ENCODE results near the gene MORN5.

MORN5 gene

DNA sequence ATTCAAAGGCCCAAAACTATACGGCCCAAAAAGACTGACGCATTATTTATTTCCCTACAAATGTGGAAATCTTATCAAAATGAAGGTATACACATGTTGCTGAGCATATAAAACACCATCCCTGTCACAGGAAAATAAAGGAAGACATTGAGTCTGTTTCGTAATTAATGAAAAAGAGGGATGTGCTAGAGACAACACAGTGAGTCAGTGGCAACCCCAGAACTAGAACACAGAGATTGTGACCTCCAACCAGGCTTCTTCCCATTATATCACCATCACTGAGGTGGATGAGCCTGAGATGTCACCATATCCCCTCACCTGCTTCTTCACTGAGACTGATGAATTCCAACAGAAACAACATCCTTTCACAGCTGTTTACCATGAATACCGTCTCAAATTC, 3.9 kb upstream of the MORN5 start:
- Mint-ChIP-seq H3K4me1 (peaks cover 39% of the 10 kb centered on the region), H3K27ac (no peak overlapping the region), H3K27me3 (peaks cover 4% of the 10 kb centered on the region), H3K4me3 (no peak overlapping the region), H3K9me3 (no peaks in the 10 kb centered on the region)
- ATAC-seq (no peak), DNase-seq (no peak)

DNA sequence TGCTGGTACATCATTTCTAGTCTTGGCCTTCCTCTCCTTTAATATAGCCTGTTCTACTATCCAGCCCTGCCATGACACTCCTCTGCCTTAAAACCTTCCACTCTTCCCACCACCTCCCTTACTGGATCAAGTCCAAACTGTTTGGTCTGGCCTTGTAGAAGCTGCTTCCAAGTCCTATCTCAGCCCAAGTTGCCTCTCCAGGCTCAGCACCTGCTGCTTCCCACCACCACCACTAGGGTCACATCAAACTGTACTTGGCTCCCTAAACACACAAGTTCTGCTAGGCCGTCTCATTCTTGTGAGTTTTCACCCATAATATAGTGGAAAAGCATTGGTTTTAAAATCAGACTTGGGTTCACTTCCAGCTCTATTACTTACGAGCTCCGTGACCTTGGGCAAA, 1.5 kb upstream of the MORN5 start:
- ATAC-seq (peak; percentile 36), DNase-seq (peak; percentile 15 to 32)
- Mint-ChIP-seq H3K4me3 (peak overlapping the region; percentile 34 to 54), H3K27ac (peak overlapping the region in 1 of 2 donors; percentile 23), H3K4me1 (peaks cover 39% of the 10 kb centered on the region), H3K9me3 (peaks cover 5 to 8% of the 10 kb centered on the region in 2 donors), H3K27me3 (peaks cover 18% of the 10 kb centered on the region)

DNA sequence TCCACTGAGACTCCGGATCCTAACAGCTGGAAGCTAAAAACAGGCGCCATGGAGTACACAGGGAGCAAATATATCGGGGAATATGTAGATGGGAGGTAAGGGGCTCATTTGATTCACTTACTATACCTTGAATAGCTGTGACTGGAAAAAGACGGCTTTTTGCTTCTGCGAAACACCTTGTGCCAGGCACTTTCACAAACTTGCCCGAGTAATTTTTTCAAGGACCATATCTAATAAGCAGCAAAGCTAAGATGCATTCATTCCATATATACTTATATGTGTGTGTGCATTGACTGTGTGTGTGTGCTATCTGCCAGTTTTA, 178 bp downstream of the MORN5 start:
- ATAC-seq (peak; percentile 1), DNase-seq (no peak)
- Mint-ChIP-seq H3K9me3 (peaks cover 5 to 8% of the 10 kb centered on the region in 2 donors), H3K4me3 (peak overlapping the region; percentile 92 to 97), H3K4me1 (peaks cover 29% of the 10 kb centered on the region), H3K27me3 (peaks cover 28% of the 10 kb centered on the region), H3K27ac (peak overlapping the region; percentile 95 to 98)

DNA sequence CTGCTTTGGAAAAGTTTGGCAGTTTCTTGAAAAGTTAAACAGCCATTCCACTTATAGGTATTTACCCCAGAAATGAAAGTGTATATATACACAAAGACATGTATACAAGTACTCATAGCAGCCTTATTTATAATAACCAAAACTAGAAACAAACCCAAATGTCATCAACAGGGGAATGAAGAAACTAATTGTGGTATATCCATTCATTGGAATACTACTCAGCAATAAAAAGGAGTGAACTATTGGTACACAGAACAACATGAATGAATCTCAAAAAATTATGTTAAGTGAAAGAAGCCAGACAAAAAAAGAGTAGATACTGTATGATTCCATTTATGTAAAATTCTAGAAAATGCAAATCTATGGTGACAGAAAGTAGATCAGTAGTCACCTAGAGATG, 2.7 kb downstream of the MORN5 start:
- H3K9me3 Mint-ChIP-seq, result peaks cover 5 to 8% of the 10 kb centered on the region in 2 donors
- peaks cover 13% of the 10 kb centered on the region for H3K4me1 Mint-ChIP-seq
- no peak overlapping the region for H3K4me3 Mint-ChIP-seq
- H3K27ac Mint-ChIP-seq, result peak overlapping the region in 1 of 2 donors; percentile 80
- ATAC-seq, result no peak
- H3K27me3 Mint-ChIP-seq, result peaks cover 28% of the 10 kb centered on the region
- no peak for DNase-seq

DNA sequence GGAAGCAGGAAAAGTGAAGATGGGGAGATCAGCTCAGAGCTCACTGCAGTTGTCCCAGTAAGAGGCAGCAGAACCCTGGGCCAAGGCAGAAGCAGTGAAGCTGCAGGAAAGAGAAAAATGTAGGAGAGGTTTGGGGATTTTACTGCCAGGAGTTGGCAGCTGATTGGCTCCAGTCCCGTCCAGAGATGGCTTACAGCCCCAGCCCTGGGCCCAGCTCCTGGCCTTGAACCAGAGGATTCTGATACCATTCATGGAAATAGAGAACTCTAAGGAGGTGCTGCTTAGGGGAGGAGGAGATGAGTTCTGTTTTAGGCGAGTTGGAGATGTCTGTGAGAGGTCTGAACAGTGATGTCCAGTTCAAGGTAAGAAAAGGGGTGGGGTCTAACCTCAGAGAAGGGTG, 4.6 kb downstream of the MORN5 start:
- Mint-ChIP-seq H3K4me1 (peaks cover 4% of the 10 kb centered on the region), H3K27me3 (peaks cover 28% of the 10 kb centered on the region), H3K27ac (peak overlapping the region in 1 of 2 donors; percentile 47), H3K4me3 (no peak overlapping the region), H3K9me3 (peaks cover 5 to 8% of the 10 kb centered on the region in 2 donors)
- DNase-seq, result no peak
- ATAC-seq, result no peak

DNA sequence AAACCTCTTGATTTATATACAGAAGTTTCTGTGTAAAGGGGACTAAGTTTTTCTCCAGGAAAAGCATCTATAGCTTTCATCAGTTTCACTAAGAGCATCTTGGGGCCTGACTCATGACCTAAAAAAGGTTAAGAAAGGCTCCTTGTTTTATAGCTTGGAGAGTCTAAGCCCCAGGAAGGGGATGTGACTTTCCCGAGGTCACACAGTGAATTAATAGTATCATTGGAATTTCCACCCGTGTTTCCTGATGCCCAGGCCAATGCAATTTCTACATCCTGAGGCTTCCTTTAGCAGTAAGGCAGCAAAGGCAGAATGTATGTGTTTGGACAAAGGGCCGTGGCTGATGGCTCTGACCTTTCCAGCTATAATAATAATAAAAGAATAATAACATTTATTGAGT, 8.6 kb downstream of the MORN5 start:
- Mint-ChIP-seq H3K4me1 (no peaks in the 10 kb centered on the region), H3K27ac (no peak overlapping the region), H3K27me3 (peaks cover 33% of the 10 kb centered on the region), H3K4me3 (no peak overlapping the region), H3K9me3 (no peaks in the 10 kb centered on the region)
- ATAC-seq (no peak), DNase-seq (no peak)

DNA sequence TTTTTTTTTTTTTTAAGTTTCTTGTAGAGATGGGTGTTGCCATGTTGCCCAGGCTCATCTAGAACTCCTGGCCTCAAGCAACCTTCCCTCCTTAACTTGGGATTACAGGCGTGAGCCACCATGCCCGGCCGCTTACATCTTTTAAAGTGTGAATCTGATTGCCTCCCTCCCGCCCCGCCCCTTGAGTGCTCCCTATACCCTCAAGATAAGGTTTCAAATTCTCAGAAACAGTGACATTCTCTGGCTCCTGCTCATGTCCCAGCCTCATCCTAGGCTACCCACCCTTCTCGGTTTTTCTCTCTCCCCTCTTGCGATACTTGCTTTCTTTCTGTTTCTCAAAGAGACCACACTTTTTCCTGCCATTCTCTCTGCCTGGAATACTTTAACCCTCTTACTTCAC, 12.4 kb downstream of the MORN5 start:
- peaks cover 47% of the 10 kb centered on the region for H3K27me3 Mint-ChIP-seq
- no peak for DNase-seq
- no peaks in the 10 kb centered on the region for H3K9me3 Mint-ChIP-seq
- H3K4me3 Mint-ChIP-seq, result no peak overlapping the region
- peak overlapping the region in 1 of 2 donors; percentile 6 for H3K27ac Mint-ChIP-seq
- ATAC-seq, result no peak
- no peaks in the 10 kb centered on the region for H3K4me1 Mint-ChIP-seq

DNA sequence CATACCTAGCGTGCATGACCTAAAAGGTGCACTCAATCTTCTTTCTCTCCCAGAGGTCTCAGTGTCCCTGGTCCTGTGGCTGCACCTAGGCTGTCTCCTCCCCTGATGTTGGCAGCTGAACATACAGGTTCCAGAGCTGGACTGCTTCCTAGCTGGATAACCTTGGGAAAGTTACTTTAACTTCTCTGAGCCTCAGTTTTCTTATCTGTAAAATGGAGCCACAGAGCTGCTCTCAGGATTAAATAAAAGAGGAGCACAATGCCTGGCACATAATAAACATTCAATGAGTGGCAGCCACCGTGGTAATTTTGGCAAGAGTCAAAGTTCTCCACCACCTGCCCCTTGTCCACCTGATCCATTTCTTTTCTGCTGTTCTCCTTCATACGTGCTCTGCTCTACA, 14.0 kb downstream of the MORN5 start:
- H3K4me1 Mint-ChIP-seq, result no peaks in the 10 kb centered on the region
- H3K27ac Mint-ChIP-seq, result no peak overlapping the region
- DNase-seq (no peak), ATAC-seq (no peak)
- no peak overlapping the region for H3K4me3 Mint-ChIP-seq
- H3K9me3 Mint-ChIP-seq, result no peaks in the 10 kb centered on the region
- H3K27me3 Mint-ChIP-seq, result peaks cover 48% of the 10 kb centered on the region

DNA sequence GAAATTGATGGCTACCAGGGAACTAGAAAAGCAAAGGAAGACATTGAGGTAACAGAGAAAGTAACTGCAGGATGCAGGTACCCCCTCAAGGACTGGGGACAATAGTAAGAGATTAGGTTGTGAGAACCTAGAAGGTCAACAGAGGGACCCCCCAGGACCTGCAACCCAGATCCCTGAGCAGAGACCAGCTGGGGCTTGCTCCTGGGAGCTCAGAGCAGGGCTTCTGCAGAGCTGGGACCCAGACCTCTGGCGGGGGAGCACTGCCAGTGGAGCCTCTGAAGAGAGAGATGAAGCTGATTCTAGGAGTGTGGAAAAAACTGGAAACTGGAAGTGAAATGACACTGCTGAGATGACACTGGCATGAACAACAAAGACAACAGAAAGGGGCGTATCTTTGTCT, 17.2 kb downstream of the MORN5 start:
- Mint-ChIP-seq H3K4me1 (no peaks in the 10 kb centered on the region), H3K9me3 (no peaks in the 10 kb centered on the region), H3K27ac (peak overlapping the region; percentile 31 to 46), H3K27me3 (peaks cover 46% of the 10 kb centered on the region), H3K4me3 (no peak overlapping the region)
- no peak for ATAC-seq
- no peak for DNase-seq

DNA sequence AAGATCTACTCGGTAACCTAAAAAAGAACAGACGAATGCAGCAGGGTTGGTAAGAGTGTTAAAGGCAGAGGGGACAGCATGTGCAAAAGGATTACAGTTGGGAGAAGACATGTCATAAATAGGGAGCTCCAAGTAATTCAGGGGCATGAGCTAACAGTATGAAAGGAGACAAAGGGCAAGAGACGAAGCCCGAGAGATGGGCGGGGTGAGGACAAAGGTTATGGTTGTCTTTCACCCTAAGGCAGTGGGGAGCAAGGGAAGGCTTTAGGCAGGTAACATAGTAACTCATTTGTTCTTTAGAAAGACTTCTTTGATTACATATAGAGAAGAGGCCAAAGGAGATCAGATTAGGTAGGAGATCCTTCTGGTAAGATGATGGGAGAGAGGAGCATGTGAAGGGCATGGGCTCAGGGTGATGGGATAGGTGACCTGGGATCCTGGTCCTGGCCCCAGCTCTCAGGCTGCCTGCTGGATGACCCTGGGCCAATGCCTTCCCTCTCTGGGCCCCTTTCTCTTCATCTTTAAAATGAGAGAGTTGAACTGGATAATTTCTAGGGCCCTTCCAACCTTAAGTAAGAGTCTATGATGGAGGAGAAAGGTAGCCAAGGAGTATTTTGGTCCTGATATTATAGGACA, 19.5 kb downstream of the MORN5 start:
- ATAC-seq, result no peak

DNA sequence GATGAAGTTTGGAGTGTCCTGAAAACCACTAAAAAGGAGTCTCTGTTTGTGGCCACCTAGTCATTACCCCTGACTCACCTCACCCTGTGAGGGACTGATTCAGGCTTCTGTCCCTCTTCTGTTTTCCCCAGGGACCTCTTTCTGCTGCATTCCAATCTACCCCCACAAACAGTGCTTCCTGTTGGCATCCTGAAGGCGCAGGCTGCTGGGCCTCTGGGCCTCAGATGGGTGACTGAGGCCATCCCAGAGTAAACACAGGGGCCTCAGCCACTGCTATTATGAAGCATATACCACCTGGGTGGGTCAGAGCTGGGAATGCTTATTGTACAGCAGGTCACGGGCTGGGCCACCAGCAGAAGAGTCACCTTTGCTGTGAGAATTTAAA, 20.0 kb downstream of the MORN5 start:
- no peak for DNase-seq
- Mint-ChIP-seq H3K4me3 (no peak overlapping the region), H3K9me3 (no peaks in the 10 kb centered on the region), H3K27me3 (peaks cover 31% of the 10 kb centered on the region), H3K27ac (no peak overlapping the region), H3K4me1 (no peaks in the 10 kb centered on the region)
- ATAC-seq, result no peak

More for the DNA sequence above, 19.5 kb downstream of the MORN5 start:
- no peak overlapping the region for H3K27ac Mint-ChIP-seq
- no peaks in the 10 kb centered on the region for H3K4me1 Mint-ChIP-seq
- no peak for DNase-seq
- peaks cover 35% of the 10 kb centered on the region for H3K27me3 Mint-ChIP-seq
- no peaks in the 10 kb centered on the region for H3K9me3 Mint-ChIP-seq
- no peak overlapping the region for H3K4me3 Mint-ChIP-seq

DNA sequence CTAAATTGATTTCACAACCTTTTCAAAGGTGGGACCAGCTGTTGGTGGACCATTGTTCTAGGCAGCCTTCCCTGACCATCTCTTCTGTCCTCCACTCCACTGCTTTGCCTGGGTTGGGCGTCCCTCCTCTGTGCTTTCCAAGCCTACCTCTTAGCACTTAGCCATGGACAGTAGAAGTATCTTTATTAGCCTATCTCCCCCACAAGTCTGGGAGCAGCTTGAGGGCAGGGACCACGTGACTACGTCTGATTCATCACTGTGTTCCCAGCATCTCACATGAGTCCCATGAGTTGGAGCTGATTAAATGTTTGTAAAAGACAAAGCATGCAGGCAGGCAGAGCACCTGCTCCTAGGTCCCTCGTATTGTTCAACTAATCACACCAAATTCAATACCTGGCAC, 20.9 kb downstream of the MORN5 start:
- Mint-ChIP-seq H3K4me3 (no peak overlapping the region), H3K9me3 (no peaks in the 10 kb centered on the region), H3K27me3 (peaks cover 26% of the 10 kb centered on the region), H3K4me1 (no peaks in the 10 kb centered on the region), H3K27ac (peak overlapping the region in 1 of 2 donors; percentile 49)
- ATAC-seq (no peak), DNase-seq (no peak)

DNA sequence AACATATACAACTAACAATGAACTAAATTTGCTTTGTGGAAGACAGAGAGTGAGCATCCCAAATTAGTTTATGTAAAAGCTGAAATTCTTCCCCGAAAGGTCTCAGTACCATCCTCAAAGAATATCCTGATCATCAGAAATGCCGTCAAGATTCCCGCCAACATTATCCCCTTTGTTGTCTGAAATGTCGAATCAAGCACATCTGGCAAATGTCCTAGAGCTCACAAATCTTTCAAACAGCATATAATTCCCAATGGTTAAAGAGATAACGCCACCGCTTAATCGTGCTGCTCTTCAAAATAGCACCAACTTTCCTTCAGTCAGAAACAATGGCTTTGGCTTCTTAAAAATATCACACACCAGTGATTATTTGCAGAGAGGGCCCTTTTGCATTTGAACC, 23.8 kb downstream of the MORN5 start:
- no peak for DNase-seq
- Mint-ChIP-seq H3K27me3 (peaks cover 19% of the 10 kb centered on the region), H3K9me3 (no peaks in the 10 kb centered on the region), H3K27ac (no peak overlapping the region), H3K4me1 (no peaks in the 10 kb centered on the region), H3K4me3 (no peak overlapping the region)
- ATAC-seq, result no peak

DNA sequence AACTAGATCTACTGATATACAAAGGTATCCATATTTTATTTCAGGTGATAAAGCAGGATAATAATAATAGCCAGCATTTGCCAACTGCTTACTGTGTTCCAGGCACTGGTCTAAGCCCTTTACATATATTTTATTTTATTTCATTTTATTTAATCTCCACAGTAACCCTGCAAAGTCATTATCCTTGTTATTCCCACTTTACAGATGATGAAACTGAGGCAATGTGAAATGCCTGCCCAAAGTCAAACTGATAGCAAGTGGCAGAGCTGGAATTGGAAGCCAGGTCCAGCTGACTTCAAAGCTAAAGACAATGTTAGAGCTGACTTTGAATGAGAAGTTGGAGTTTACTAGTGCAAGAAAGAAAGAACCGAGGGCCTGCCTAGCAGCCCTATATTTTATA, 24.8 kb downstream of the MORN5 start:
- no peak overlapping the region for H3K4me3 Mint-ChIP-seq
- DNase-seq (no peak), ATAC-seq (no peak)
- H3K4me1 Mint-ChIP-seq, result no peaks in the 10 kb centered on the region
- peaks cover 19% of the 10 kb centered on the region for H3K27me3 Mint-ChIP-seq
- no peak overlapping the region for H3K27ac Mint-ChIP-seq
- no peaks in the 10 kb centered on the region for H3K9me3 Mint-ChIP-seq

DNA sequence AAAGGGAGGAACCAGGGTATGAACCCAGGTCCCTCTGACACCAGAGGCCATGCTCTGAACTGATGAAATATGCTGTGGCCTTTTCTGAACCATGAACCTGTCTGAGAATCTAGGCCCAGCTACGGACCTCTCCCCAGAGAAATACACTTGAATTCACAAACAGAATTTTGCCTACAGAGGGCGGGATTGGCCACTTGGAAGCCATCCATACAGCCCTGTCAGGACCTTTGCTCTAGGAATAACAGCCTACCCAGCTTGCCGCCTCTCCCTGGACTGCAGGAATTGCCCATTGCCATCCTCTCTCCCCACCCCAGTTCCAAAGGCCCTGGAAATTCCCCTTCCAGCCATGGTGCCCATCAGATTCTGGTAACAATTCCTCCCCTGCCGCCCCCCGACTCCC, 26.6 kb downstream of the MORN5 start:
- peaks cover 14% of the 10 kb centered on the region for H3K27me3 Mint-ChIP-seq
- no peak overlapping the region for H3K27ac Mint-ChIP-seq
- H3K4me1 Mint-ChIP-seq, result no peaks in the 10 kb centered on the region
- H3K9me3 Mint-ChIP-seq, result no peaks in the 10 kb centered on the region
- DNase-seq (no peak), ATAC-seq (no peak)
- H3K4me3 Mint-ChIP-seq, result no peak overlapping the region

DNA sequence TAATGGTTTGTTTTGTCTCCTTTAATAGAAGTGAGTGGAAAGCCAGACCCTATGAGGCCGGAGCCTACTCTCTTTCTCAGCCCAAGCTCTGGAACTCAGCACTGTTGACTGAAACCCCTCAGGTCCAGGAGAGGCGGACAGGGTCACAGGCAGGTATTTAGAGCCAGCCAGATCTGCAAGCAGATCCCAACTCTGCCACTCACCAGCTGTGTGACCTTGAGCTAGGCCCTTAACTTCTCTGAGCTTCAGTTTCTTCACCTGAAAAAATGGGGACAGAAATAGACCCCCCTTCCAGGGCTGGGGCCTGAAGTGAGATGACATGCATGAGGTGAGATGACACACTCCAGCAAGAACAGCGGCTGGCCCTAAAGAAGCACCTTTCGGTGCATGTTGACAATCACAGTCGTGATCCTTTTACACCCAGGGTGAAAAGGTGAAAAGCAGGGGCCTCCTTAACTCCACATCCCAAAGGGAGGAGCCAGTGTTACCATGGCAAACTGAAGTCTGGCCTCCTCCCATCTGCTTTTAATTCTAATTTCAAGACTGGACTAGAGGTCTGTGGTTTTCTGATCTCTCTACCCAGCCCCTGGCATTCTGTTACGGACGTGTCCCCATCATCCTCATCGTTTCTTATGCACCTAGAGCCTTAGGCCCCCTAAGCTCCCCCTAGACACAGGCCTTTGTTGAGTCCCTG, 27.2 kb downstream of the MORN5 start:
- ATAC-seq, result no peak
- Mint-ChIP-seq H3K27ac (no peak overlapping the region), H3K27me3 (peaks cover 11% of the 10 kb centered on the region), H3K4me1 (no peaks in the 10 kb centered on the region), H3K4me3 (no peak overlapping the region), H3K9me3 (no peaks in the 10 kb centered on the region)
- no peak for DNase-seq

DNA sequence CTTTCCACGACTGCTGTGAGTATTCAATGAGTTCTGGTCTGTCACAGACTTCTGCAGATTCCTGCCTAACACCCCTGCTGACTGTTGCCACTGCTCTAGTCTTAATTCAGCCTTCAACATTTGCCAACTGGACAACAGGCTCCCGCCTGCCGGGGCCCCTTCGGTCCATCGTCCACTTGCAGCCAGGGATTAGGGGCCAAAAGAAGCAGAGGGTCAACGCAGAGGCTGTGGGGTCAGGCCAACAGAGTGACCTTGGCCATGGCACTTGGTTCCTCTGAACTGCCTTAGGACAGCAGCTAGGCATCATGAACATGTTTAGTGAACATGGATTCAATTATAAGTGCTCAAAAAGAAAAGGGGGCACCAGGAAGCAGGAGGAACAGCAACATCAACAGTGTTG, 28.7 kb downstream of the MORN5 start:
- no peak overlapping the region for H3K27ac Mint-ChIP-seq
- peaks cover 3% of the 10 kb centered on the region for H3K27me3 Mint-ChIP-seq
- no peak overlapping the region for H3K4me3 Mint-ChIP-seq
- H3K4me1 Mint-ChIP-seq, result no peaks in the 10 kb centered on the region
- no peak for DNase-seq
- H3K9me3 Mint-ChIP-seq, result no peaks in the 10 kb centered on the region
- ATAC-seq, result no peak

Data from stimulated activated naive CD8-positive, alpha-beta T cell treated with anti-CD3 and anti-CD28 coated beads, Interleukin-15, amount 100 ng/mL, for 72 hours (primary cell).